NCI-H1092 treated with DMSO at 0.1 percent for 48 hours (cell line): Measurements from ENCODE around the gene CENATAC.
"Not testable (repeated sequence)": the region's sequence is repeated elsewhere in the genome, so short reads cannot be mapped to it uniquely, and the experiment has no call there.

ENCODE experiments used
- DNase-seq: peaks from one replicate; lab custom pipeline; 2025; lab: John Stamatoyannopoulos, UW

CENATAC gene

GRCh38 chr11:118996926-118997626 lies 862 bp upstream of the CENATAC start:
- DNase-seq = no peak

- DNase-seq = no peak
These were observed 415 bp downstream of the CENATAC start for GRCh38 chr11:118998388-118998717.

GRCh38 chr11:118998822-118999221 lies 884 bp downstream of the CENATAC start:
- no peak for DNase-seq

GRCh38 chr11:119000906-119001305 lies 3.0 kb downstream of the CENATAC start:
- DNase-seq = no peak

- no peak for DNase-seq
These were observed 8.7 kb downstream of the CENATAC start for GRCh38 chr11:119006656-119007055.

DNA sequence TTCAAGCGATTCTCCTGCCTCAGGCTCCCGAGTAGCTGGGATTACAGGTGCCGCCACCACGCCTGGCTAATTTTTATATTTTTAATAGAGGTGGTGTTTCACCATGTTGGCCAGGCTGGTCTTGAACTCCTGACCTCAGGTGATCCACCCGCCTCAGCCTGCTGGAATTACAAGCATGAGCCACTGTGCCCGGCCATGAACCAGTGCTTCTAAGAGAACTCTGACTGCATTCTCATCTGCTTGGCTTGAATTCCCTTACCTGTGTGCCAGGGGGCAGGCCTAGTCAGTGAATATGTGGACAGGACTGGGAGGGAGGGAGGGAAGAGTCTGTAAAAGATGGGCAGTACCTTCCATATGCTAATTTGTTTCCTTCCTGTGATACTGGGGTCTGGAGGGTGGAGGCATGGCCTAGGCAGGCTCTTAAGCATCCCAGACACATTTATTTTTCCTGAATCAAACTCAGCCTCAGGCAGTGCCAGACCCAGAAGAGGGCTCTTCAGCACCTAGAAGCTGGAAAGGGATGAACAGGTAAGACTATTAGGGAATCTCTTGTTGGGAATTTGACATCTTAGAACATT lies 13.6 kb downstream of the CENATAC start:
- no peak for DNase-seq

- no peak for DNase-seq
These were observed 14.8 kb downstream of the CENATAC start for GRCh38 chr11:119012629-119013170.

GRCh38 chr11:119014209-119014924 lies 16.4 kb downstream of the CENATAC start:
- DNase-seq = no peak

GRCh38 chr11:119015054-119015611 lies 17.2 kb downstream of the CENATAC start:
- DNase-seq = no peak

GRCh38 chr11:119016216-119017009 lies 18.5 kb downstream of the CENATAC start:
- DNase-seq = no peak

GRCh38 chr11:119017377-119017776 lies 19.4 kb downstream of the CENATAC start:
- not testable (repeated sequence) for DNase-seq

DNA sequence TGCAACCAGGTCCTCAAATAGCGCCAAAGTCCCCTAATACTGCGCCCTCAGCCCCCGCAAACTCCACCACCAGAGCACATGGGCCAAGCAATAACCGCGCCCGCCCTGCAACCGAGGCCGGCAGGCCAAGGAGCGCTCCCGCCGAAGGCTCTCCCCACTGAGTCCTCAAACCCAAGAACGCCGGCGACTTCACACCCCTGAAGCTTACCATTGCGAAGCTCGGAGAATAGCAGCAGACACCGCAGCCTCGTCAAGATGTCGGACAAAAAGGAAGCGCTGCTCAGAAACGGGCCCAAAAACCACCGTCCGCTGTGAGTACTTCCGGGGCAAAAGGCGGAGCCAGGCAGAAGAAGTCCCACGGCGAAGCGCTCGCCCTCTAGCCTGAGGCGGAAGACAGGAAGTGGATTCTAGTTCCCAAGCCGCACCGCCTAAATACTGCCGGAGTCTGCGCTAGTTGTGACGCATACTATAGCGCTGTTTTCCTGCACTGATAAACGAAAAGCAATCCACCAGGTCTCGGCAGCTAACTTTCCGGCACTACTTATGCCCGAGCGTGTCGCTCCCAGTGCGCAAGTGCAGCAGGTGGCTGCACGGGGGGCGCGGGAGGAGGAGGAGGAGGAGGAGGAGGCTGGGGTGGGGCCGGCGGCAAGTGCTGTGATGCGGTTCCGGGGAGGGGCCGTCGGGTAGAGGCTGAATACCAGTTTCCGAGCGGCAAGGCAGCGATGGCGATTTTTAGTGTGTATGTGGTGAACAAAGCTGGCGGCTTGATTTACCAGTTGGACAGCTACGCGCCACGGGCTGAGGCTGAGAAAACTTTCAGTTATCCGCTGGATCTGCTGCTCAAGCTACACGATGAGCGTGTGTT lies 20.4 kb downstream of the CENATAC start, which contains the start of the genes RPS25 and TRAPPC4:
RPS25 (minus strand) TSS at position 270 of the 865 bp plus-strand sequence; CDS start at position 211, 59 bp downstream.
TRAPPC4 (plus strand) TSS at position 693 of the 865 bp plus-strand sequence; CDS start at position 723, 30 bp downstream.
- peak; percentile 99 for DNase-seq

- DNase-seq = no peak
These were observed 22.1 kb downstream of the CENATAC start for GRCh38 chr11:119019996-119020395.

GRCh38 chr11:119021631-119022030 lies 23.7 kb downstream of the CENATAC start:
- no peak for DNase-seq

DNA sequence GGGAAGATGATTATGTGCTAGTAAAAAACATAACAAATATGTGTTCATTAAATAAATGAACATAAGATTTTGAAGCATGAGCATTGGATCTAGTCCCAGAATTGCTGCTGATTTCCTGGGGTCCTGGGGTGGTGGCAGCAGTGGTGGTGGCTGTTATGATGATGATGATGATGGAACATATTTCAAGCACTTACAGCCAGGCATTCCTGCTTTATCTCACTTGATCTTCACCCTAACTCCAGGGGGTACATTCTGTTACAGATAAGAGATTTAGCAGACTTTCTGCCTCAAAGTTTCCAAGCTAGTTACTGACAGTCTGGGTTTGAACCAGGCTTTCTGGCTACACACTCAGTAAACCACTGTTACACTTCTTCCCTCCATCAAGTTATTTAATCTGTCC lies 25.8 kb downstream of the CENATAC start:
- no peak for DNase-seq

GRCh38 chr11:119024430-119025098 lies 26.6 kb downstream of the CENATAC start:
- no peak for DNase-seq

DNA sequence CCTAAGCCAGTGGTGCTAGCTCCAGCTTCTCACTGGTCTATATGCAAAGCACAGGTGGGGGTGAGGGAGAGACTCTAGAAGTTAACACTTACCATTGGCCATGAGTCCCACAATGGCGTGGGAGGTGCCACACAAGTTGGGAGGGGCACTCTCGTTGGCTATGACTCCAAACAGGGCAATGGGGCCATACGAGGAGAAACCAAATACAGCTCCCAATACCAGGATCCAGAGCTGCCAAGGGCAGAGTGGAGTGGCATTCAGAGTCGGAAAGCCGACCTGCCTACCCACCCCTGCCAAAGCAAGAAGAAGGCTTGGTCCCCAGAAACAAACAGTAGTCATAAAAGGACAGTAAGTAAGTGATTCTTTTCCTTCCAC lies 27.1 kb downstream of the CENATAC start:
- DNase-seq = no peak

GRCh38 chr11:119025541-119025940 lies 27.6 kb downstream of the CENATAC start:
- no peak for DNase-seq

GRCh38 chr11:119025978-119026766 lies 28.2 kb downstream of the CENATAC start:
- DNase-seq = no peak
